Stimulated activated effector memory CD8-positive, alpha-beta T cell treated with anti-CD3 and anti-CD28 coated beads, Interleukin-12 subunit alpha, Interleukin-12 subunit beta, amount 100 ng/mL, for 72 hours (primary cell): Measurements from ENCODE around the gene RGL2.

Source experiments
- ATAC-seq: fragments of 150-1000 bp; cut with Tn5 transposase; 2 replicates; pipeline ENCODE4 v1.10.0; 2021
- DNase-seq, 2 donors: peaks; one replicate each; pipeline ENCODE4 v3.0.0; 2021 to 2022; ENCODE audit warnings: low spot score in 2 of 2
- H3K27ac Mint-ChIP-seq: one replicate; pipeline ENCODE4 v1.8.0; 2022; ENCODE audit warnings: mild to moderate bottlenecking, mixed read lengths
- H3K36me3 Mint-ChIP-seq: one replicate; pipeline ENCODE4 v1.8.0; 2022; ENCODE audit warnings: mild to moderate bottlenecking, mixed read lengths
- H3K4me1 Mint-ChIP-seq: one replicate; pipeline ENCODE4 v1.8.0; 2022; ENCODE audit warnings: mixed read lengths
- H3K4me3 Mint-ChIP-seq: one replicate; pipeline ENCODE4 v1.8.0; 2022; ENCODE audit warnings: mild to moderate bottlenecking, mixed read lengths
- H3K9me3 Mint-ChIP-seq: one replicate; pipeline ENCODE4 v1.8.0; 2022; ENCODE audit warnings: mixed read lengths

Gene RGL2

GRCh38 chr6:33306356-33306755 is 7.6 kb upstream of the RGL2 start:
- peak overlapping the region; percentile 13 for H3K27ac Mint-ChIP-seq
- H3K36me3 Mint-ChIP-seq, result peaks cover 100% of the 10 kb centered on the region
- no peak overlapping the region for H3K4me3 Mint-ChIP-seq
- DNase-seq (no peak), ATAC-seq (no peak)
- H3K9me3 Mint-ChIP-seq, result no peaks in the 10 kb centered on the region
- H3K4me1 Mint-ChIP-seq, result peaks cover 44% of the 10 kb centered on the region

- peaks cover 100% of the 10 kb centered on the region for H3K36me3 Mint-ChIP-seq
- no peak for ATAC-seq
Measured at GRCh38 chr6:33305052-33305451, 6.3 kb upstream of the RGL2 start.

GRCh38 chr6:33304216-33304615 is 5.5 kb upstream of the RGL2 start:
- Mint-ChIP-seq H3K4me1 (peaks cover 60% of the 10 kb centered on the region), H3K4me3 (no peak overlapping the region), H3K9me3 (no peaks in the 10 kb centered on the region)

More at GRCh38 chr6:33305052-33305451, 6.3 kb upstream of the RGL2 start:
- no peaks in the 10 kb centered on the region for H3K9me3 Mint-ChIP-seq
- H3K4me3 Mint-ChIP-seq, result no peak overlapping the region
- peaks cover 51% of the 10 kb centered on the region for H3K4me1 Mint-ChIP-seq
- DNase-seq, result no peak
- peak overlapping the region; percentile 13 for H3K27ac Mint-ChIP-seq

GRCh38 chr6:33301877-33302276 is 3.1 kb upstream of the RGL2 start:
- H3K9me3 Mint-ChIP-seq, result no peaks in the 10 kb centered on the region
- ATAC-seq, result no peak
- H3K4me3 Mint-ChIP-seq, result no peak overlapping the region
- H3K4me1 Mint-ChIP-seq, result peaks cover 67% of the 10 kb centered on the region
- no peak for DNase-seq
- H3K27ac Mint-ChIP-seq, result peak overlapping the region; percentile 100
- peaks cover 96% of the 10 kb centered on the region for H3K36me3 Mint-ChIP-seq

More at GRCh38 chr6:33304216-33304615, 5.5 kb upstream of the RGL2 start:
- H3K27ac Mint-ChIP-seq, result peak overlapping the region; percentile 77
- peaks cover 100% of the 10 kb centered on the region for H3K36me3 Mint-ChIP-seq
- ATAC-seq (no peak), DNase-seq (no peak)

GRCh38 chr6:33299237-33299944 is 649 bp upstream of the RGL2 start:
- H3K36me3 Mint-ChIP-seq, result peaks cover 91% of the 10 kb centered on the region
- peaks cover 58% of the 10 kb centered on the region for H3K4me1 Mint-ChIP-seq
- ATAC-seq, result peak; percentile 90
- peak overlapping the region; percentile 100 for H3K27ac Mint-ChIP-seq
- peak; percentile 85 to 97 for DNase-seq
- peak overlapping the region; percentile 100 for H3K4me3 Mint-ChIP-seq
- H3K9me3 Mint-ChIP-seq, result no peaks in the 10 kb centered on the region

GRCh38 chr6:33297956-33298772 is 578 bp downstream of the RGL2 start:
- DNase-seq (peak in 1 of 2 donors; percentile 81), ATAC-seq (peak; percentile 54)
- H3K4me3 Mint-ChIP-seq, result peak overlapping the region; percentile 100
- peaks cover 48% of the 10 kb centered on the region for H3K4me1 Mint-ChIP-seq
- peak overlapping the region; percentile 100 for H3K27ac Mint-ChIP-seq
- peaks cover 88% of the 10 kb centered on the region for H3K36me3 Mint-ChIP-seq
- H3K9me3 Mint-ChIP-seq, result no peaks in the 10 kb centered on the region

GRCh38 chr6:33297406-33297955 is 1.3 kb downstream of the RGL2 start:
- DNase-seq (no peak), ATAC-seq (no peak)
- H3K36me3 Mint-ChIP-seq, result peaks cover 88% of the 10 kb centered on the region
- peaks cover 48% of the 10 kb centered on the region for H3K4me1 Mint-ChIP-seq
- H3K4me3 Mint-ChIP-seq, result peak overlapping the region; percentile 100
- peak overlapping the region; percentile 100 for H3K27ac Mint-ChIP-seq
- no peaks in the 10 kb centered on the region for H3K9me3 Mint-ChIP-seq

GRCh38 chr6:33296797-33297405 is 1.8 kb downstream of the RGL2 start:
- peak overlapping the region; percentile 100 for H3K27ac Mint-ChIP-seq

GRCh38 chr6:33295621-33296369 is 2.9 kb downstream of the RGL2 start:
- Mint-ChIP-seq H3K4me1 (peaks cover 53% of the 10 kb centered on the region), H3K9me3 (no peaks in the 10 kb centered on the region), H3K4me3 (no peak overlapping the region), H3K27ac (peak overlapping the region; percentile 100), H3K36me3 (peaks cover 88% of the 10 kb centered on the region)
- ATAC-seq (no peak), DNase-seq (no peak)

More at GRCh38 chr6:33296797-33297405, 1.8 kb downstream of the RGL2 start:
- Mint-ChIP-seq H3K4me3 (peak overlapping the region; percentile 100), H3K4me1 (peaks cover 52% of the 10 kb centered on the region), H3K36me3 (peaks cover 88% of the 10 kb centered on the region), H3K9me3 (no peaks in the 10 kb centered on the region)
- DNase-seq (no peak), ATAC-seq (no peak)

GRCh38 chr6:33294086-33294823 is 4.5 kb downstream of the RGL2 start:
- H3K36me3 Mint-ChIP-seq, result peaks cover 88% of the 10 kb centered on the region
- DNase-seq (no peak), ATAC-seq (no peak)
- no peaks in the 10 kb centered on the region for H3K9me3 Mint-ChIP-seq
- no peak overlapping the region for H3K27ac Mint-ChIP-seq
- H3K4me1 Mint-ChIP-seq, result peaks cover 54% of the 10 kb centered on the region
- H3K4me3 Mint-ChIP-seq, result no peak overlapping the region

GRCh38 chr6:33292996-33293682 is 5.6 kb downstream of the RGL2 start:
- H3K4me1 Mint-ChIP-seq, result peaks cover 57% of the 10 kb centered on the region
- H3K4me3 Mint-ChIP-seq, result no peak overlapping the region
- ATAC-seq, result no peak
- H3K27ac Mint-ChIP-seq, result no peak overlapping the region
- peaks cover 86% of the 10 kb centered on the region for H3K36me3 Mint-ChIP-seq
- no peaks in the 10 kb centered on the region for H3K9me3 Mint-ChIP-seq
- no peak for DNase-seq

GRCh38 chr6:33290459-33290858 is 8.3 kb downstream of the RGL2 start:
- peak overlapping the region; percentile 95 for H3K27ac Mint-ChIP-seq
- peak overlapping the region; percentile 90 for H3K4me3 Mint-ChIP-seq
- H3K36me3 Mint-ChIP-seq, result peaks cover 93% of the 10 kb centered on the region
- H3K4me1 Mint-ChIP-seq, result peaks cover 53% of the 10 kb centered on the region
- H3K9me3 Mint-ChIP-seq, result no peaks in the 10 kb centered on the region
- no peak for DNase-seq
- no peak for ATAC-seq

GRCh38 chr6:33289784-33290315 is 8.9 kb downstream of the RGL2 start:
- H3K4me3 Mint-ChIP-seq, result peak overlapping the region; percentile 90

More at GRCh38 chr6:33289784-33290315, 8.9 kb downstream of the RGL2 start:
- Mint-ChIP-seq H3K4me1 (peaks cover 52% of the 10 kb centered on the region), H3K36me3 (peaks cover 94% of the 10 kb centered on the region), H3K27ac (peak overlapping the region; percentile 95), H3K9me3 (no peaks in the 10 kb centered on the region)
- DNase-seq (no peak), ATAC-seq (peak; percentile 11)
